D721Med (cell line): ENCODE measurements around the gene CDH18.

ENCODE experiments used
- DNase-seq: peaks from one replicate; pipeline ENCODE4 v3.0.0; 2011; ENCODE audit warnings: low spot score; ENCODE audit not compliant: insufficient read length
- FAIRE-seq: peaks from 2 replicates; lab custom pipeline; 2011; peaks lifted over from hg19 to GRCh38; lab: Jason Lieb, UNC
- CTCF ChIP-seq: IDR thresholded peaks from 2 replicates; pipeline ENCODE4 v1.5.1; 2012; ENCODE audit warnings: mild to moderate bottlenecking, control low read depth; ENCODE audit not compliant: insufficient read depth; ENCODE audit errors: missing control alignments

CDH18 gene

DNA sequence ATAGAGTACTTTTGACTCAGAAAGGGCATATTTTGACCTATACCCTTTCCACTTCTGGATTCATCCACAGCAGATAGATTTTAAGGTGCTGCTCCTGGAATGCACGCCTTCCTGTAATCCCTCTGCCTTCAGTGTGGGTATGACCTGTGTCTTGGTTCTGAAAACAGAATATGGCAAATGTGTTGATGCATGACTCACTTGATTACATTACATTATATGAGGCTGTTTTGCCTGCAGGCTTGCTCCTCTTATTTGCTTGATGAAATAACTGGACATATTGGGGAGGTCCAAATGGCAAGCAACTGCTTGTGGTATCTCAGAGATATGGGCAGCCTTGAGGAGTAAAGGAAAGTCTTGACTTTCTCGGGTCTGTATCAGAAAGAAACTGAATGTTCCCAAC lies 468.6 kb downstream of the CDH18 start:
- FAIRE-seq, result no peak
- DNase-seq, result no peak
- TF ChIP-seq CTCF, result no peak

GRCh38 chr5:19498852-19499251 lies 489.1 kb downstream of the CDH18 start:
- DNase-seq (no peak), FAIRE-seq (no peak)
- no peak for TF ChIP-seq CTCF

- no peak for DNase-seq
- FAIRE-seq, result no peak
- no peak for TF ChIP-seq CTCF
These were observed 490.7 kb downstream of the CDH18 start for GRCh38 chr5:19497229-19497815.

DNA sequence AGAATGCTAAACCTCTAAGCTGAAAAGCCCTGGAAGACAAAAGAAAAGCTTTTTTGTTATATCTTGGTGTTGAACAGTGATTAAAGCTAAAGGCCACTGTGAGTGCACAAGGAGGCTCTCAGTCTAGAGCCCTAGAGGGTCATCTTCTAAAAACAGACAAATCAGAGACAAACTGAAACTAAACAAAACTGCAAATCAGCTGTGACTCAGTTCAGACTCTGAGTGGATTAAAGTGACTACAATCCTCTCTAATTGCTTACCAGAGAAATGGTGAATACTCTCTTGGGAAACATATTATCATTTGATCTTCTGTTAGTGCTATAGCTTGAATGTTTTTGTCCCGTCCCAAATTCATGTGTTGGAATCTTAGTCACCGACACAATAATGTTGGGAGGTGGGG lies 491.9 kb downstream of the CDH18 start:
- DNase-seq (no peak), FAIRE-seq (no peak)
- no peak for TF ChIP-seq CTCF

GRCh38 chr5:19492861-19493260 lies 495.1 kb downstream of the CDH18 start:
- no peak for DNase-seq
- no peak for TF ChIP-seq CTCF
- no peak for FAIRE-seq

- DNase-seq, result no peak
- FAIRE-seq, result peak; percentile 97
- no peak for TF ChIP-seq CTCF
These were observed 499.2 kb downstream of the CDH18 start for GRCh38 chr5:19488786-19489185.

DNA sequence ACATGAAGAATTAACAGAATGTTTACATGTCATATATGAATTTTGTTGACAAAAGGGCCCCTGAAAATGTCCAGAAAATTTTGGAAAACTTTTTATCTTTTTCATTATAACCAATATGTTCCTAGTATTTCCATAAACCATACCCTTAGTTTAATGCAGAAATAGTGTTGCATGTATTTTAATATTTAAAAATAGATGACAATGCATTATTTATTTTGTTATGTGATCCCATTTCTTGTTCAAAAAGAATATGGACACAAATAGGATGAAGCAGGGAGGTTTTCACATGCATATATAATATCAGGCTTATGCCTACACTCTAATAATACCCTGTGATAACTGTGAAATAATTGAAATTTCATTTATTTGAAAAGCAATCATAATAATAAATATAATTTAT lies 500.5 kb downstream of the CDH18 start:
- FAIRE-seq (no peak), DNase-seq (no peak)
- TF ChIP-seq CTCF, result no peak
